ENCODE measurements around the gene OGFOD3.

- TF ChIP-seq POLR2A (IDR thresholded peaks at IDR 0.05), result no peak
- TF ChIP-seq CTCF (IDR thresholded peaks at IDR 0.05), result peak in 1 of 6 experiments; percentile 19
Measured at GRCh38 chr17:82384730-82385481, 33.5 kb downstream of the OGFOD3 start.
